IMR-90 (cell line): Measurements from ENCODE around the gene HNRNPUL1. TPM values are rescaled to one million over a fixed set of nuclear protein-coding genes. Genes with fewer than 3 reads are reported as not detected.

Source experiments
- ATAC-seq: fragments of 200-7000 bp; cut with Tn5 transposase; 2 replicates; pipeline ENCODE4 v1.9.1; 2020; ENCODE audit warnings: low read depth, mild to moderate bottlenecking, moderate library complexity
- BruUV-seq: library from RNA; stranded (reverse); fragments of 400-500 nt; replicated peaks from 2 replicates; lab custom pipeline; 2021; lab: Mats Ljungman, UMichigan
- CTCF ChIA-PET: fragments of 300-600 bp; formaldehyde crosslinking; extraction: SDS; loops from one replicate; lab custom pipeline; 2021; ENCODE audit warnings: antibody characterized with exemption; lab: Yijun Ruan, JAX
- POLR2A ChIA-PET: fragments of 300-600 bp; sonication (Branson Sonifier 250); formaldehyde crosslinking; loops from one replicate; lab custom pipeline; 2022; ENCODE audit warnings: antibody characterized with exemption; ENCODE audit not compliant: unreplicated experiment; lab: Charles Lee
- DNase-seq: peaks from one replicate; pipeline ENCODE4 v3.0.0; 2013
- H2AFZ ChIP-seq: replicated peaks from 2 replicates; pipeline ENCODE3; 2013; ENCODE audit warnings: low read length, mild to moderate bottlenecking; ENCODE audit not compliant: poor library complexity
- H2AK5ac ChIP-seq: 2 replicates; pipeline ENCODE4 v1.6.1; 2013; ENCODE audit warnings: low read depth, low read length, inconsistent platforms
- H2AK9ac ChIP-seq: replicated peaks from 2 replicates; pipeline ENCODE3; 2013; ENCODE audit warnings: mild to moderate bottlenecking, low read depth, low read length, moderate library complexity; ENCODE audit not compliant: poor library complexity
- H2BK120ac ChIP-seq: 2 replicates; pipeline ENCODE4 v1.6.1; 2013; ENCODE audit warnings: low read depth, low read length, inconsistent platforms
- H2BK15ac ChIP-seq: 3 replicates; pipeline ENCODE4 v1.6.1; 2013; ENCODE audit warnings: low read depth, low read length, inconsistent platforms
- H2BK20ac ChIP-seq: 2 replicates; pipeline ENCODE4 v1.6.1; 2013; ENCODE audit warnings: low read depth, mild to moderate bottlenecking, inconsistent platforms, low read length, moderate library complexity
- H2BK5ac ChIP-seq: 2 replicates; pipeline ENCODE4 v1.6.1; 2013; ENCODE audit warnings: mild to moderate bottlenecking, low read depth, low read length, inconsistent platforms; ENCODE audit not compliant: poor library complexity, severe bottlenecking
- H3K14ac ChIP-seq: replicated peaks from 2 replicates; pipeline ENCODE4 v1.6.1; 2013; ENCODE audit warnings: low read depth, low read length, inconsistent platforms
- H3K18ac ChIP-seq: 2 replicates; pipeline ENCODE4 v1.6.1; 2013; ENCODE audit warnings: low read depth, low read length, control low read depth
- H3K23ac ChIP-seq: 2 replicates; pipeline ENCODE4 v1.6.1; 2013; ENCODE audit warnings: low read depth, low read length, inconsistent platforms
- H3K27ac ChIP-seq: 2 replicates; pipeline ENCODE4 v1.5.1; 2013; ENCODE audit warnings: mild to moderate bottlenecking, control low read depth, low read length; ENCODE audit not compliant: insufficient read depth
- H3K27me3 ChIP-seq: 2 replicates; pipeline ENCODE4 v1.6.1; 2013; ENCODE audit warnings: low read length; ENCODE audit not compliant: control insufficient read depth, insufficient read depth
- H3K36me3 ChIP-seq: 2 replicates; pipeline ENCODE4 v1.6.1; 2013; ENCODE audit warnings: low read length, mixed read lengths; ENCODE audit not compliant: control insufficient read depth, insufficient read depth
- H3K4ac ChIP-seq: 2 replicates; pipeline ENCODE4 v1.6.1; 2013; ENCODE audit warnings: low read depth, low read length, inconsistent platforms
- H3K4me1 ChIP-seq: 2 replicates; pipeline ENCODE4 v1.6.1; 2013; ENCODE audit warnings: low read length, mixed read lengths; ENCODE audit not compliant: control insufficient read depth, insufficient read depth
- H3K4me2 ChIP-seq: 2 replicates; pipeline ENCODE4 v1.6.1; 2013; ENCODE audit warnings: low read depth, mild to moderate bottlenecking, control low read depth, low read length, moderate library complexity
- H3K4me3 ChIP-seq: 2 replicates; pipeline ENCODE4 v1.5.1; 2013; ENCODE audit warnings: low read depth, mild to moderate bottlenecking, control low read depth, low read length, moderate library complexity; ENCODE audit not compliant: insufficient read depth
- H3K56ac ChIP-seq: 2 replicates; pipeline ENCODE4 v1.6.1; 2013; ENCODE audit warnings: low read length, inconsistent platforms; ENCODE audit not compliant: insufficient read depth; ENCODE audit errors: extremely low read depth
- H3K79me1 ChIP-seq, 2 experiments: 2 replicates each; pipeline ENCODE4 v1.6.1; 2013; ENCODE audit warnings: low read length in 2 of 2, inconsistent platforms in 1 of 2, low read depth in 1 of 2
- H3K9ac ChIP-seq: 2 replicates; pipeline ENCODE4 v1.6.1; 2013; ENCODE audit warnings: low read depth, low read length, control low read depth
- H3K9me1 ChIP-seq: 2 replicates; pipeline ENCODE4 v1.6.1; 2013; ENCODE audit warnings: low read length, inconsistent platforms; ENCODE audit not compliant: insufficient read depth
- H3K9me3 ChIP-seq: 2 replicates; pipeline ENCODE4 v1.6.1; 2013; ENCODE audit warnings: low read length; ENCODE audit not compliant: control insufficient read depth, insufficient read depth
- H4K20me1 ChIP-seq: 2 replicates; pipeline ENCODE4 v1.6.1; 2013; ENCODE audit warnings: low read length, inconsistent platforms; ENCODE audit not compliant: insufficient read depth
- H4K5ac ChIP-seq: 2 replicates; pipeline ENCODE4 v1.6.1; 2013; ENCODE audit warnings: mild to moderate bottlenecking, low read depth, low read length, control low read depth
- H4K8ac ChIP-seq, 2 experiments: 2 replicates each; pipeline ENCODE4 v1.6.1; 2013; ENCODE audit warnings: low read depth in 2 of 2, low read length in 2 of 2, control low read depth in 1 of 2, inconsistent platforms in 1 of 2
- H4K91ac ChIP-seq: 2 replicates; pipeline ENCODE4 v1.6.1; 2013; ENCODE audit warnings: low read depth, low read length, inconsistent platforms; ENCODE audit not compliant: insufficient read depth
- BHLHE40 ChIP-seq: fragments of 150-350 bp; IDR thresholded peaks from 2 replicates; pipeline ENCODE4 v1.6.1; 2016; ENCODE audit warnings: mild to moderate bottlenecking, low read depth, low read length
- CEBPB ChIP-seq: IDR thresholded peaks from 2 replicates; pipeline ENCODE4 v1.6.1; 2012; ENCODE audit warnings: low read depth, low read length, improper control_type of control experiment
- CHD1 ChIP-seq: IDR thresholded peaks from 2 replicates; pipeline ENCODE4 v1.6.1; 2012; ENCODE audit warnings: low read depth, low read length, improper control_type of control experiment
- FOS ChIP-seq: fragments of 150-350 bp; IDR thresholded peaks from 2 replicates; pipeline ENCODE4 v1.6.1; 2016; ENCODE audit warnings: low read depth, low read length
- MXI1 ChIP-seq: IDR thresholded peaks from 2 replicates; pipeline ENCODE4 v1.6.1; 2012; ENCODE audit warnings: low read depth, mild to moderate bottlenecking, low read length, moderate library complexity, borderline replicate concordance
- POLR2A ChIP-seq: IDR thresholded peaks from 2 replicates; pipeline ENCODE4 v1.6.1; 2012; ENCODE audit warnings: mild to moderate bottlenecking, low read depth, low read length
- RAD21 ChIP-seq: IDR thresholded peaks from 2 replicates; pipeline ENCODE4 v1.6.1; 2012; ENCODE audit warnings: low read length, improper control_type of control experiment
- RCOR1 ChIP-seq: IDR thresholded peaks from 2 replicates; pipeline ENCODE4 v1.6.1; 2012; ENCODE audit warnings: mild to moderate bottlenecking, low read length, improper control_type of control experiment; ENCODE audit not compliant: insufficient replicate concordance
- WGBS, 2 experiments: methylation state at CpG; one replicate each; pipeline versions ENCODE4 v1.1.5 to v1.1.7; 2013; ENCODE audit warnings: missing lambda C conversion rate in 2 of 2; ENCODE audit not compliant: insufficient read length in 1 of 2; ENCODE audit errors: extremely low coverage in 2 of 2; 5-methylcytosine and 5-hydroxymethylcytosine counted together
- dilution Hi-C: fragments of 300-500 bp; cut with HindIII; formaldehyde crosslinking; loops from one replicate; pipeline ENCODE4 v1.14.3; 2018; ENCODE audit warnings: low sequenced_read_pairs; ENCODE audit not compliant: unreplicated experiment
- in situ Hi-C: fragments of 300-500 bp; cut with MboI; formaldehyde crosslinking; loops from 3 replicates; pipeline ENCODE4 v1.14.3; 2019; ENCODE audit warnings: low sequenced_read_pairs, inconsistent platforms, mixed read lengths
- intact Hi-C: fragments of 100-400 bp; cut with micrococcal nuclease; formaldehyde crosslinking; loops from 2 replicates; pipeline ENCODE4 v1.10.0; 2022
- polyA plus RNA-seq, 3 experiments: library from polyadenylated mRNA; depleted of rRNA; stranded (reverse); fragments of >200 nt; gene quantifications; 2 replicates each; pipeline ENCODE4 v1.2.3, GENCODE V29; 2012; ENCODE audit warnings: low replicate concordance in 1 of 3
- total RNA-seq: library from RNA; depleted of rRNA; stranded (reverse); fragments of >200 nt; gene quantifications from 2 replicates; pipeline ENCODE4 v1.2.3, GENCODE V29; 2012
- TF ChIP-seq, protein P1 (sequence below): fragments of 150-350 bp; IDR thresholded peaks from 2 replicates; pipeline ENCODE4 v1.6.1; 2016; ENCODE audit warnings: low read depth, mild to moderate bottlenecking, low read length, moderate library complexity, borderline replicate concordance
- TF ChIP-seq, protein P2 (sequence below): conservative IDR thresholded peaks from 2 replicates; pipeline ENCODE4 v1.5.1; 2012; ENCODE audit warnings: mild to moderate bottlenecking, low read depth, low read length, improper control_type of control experiment
- TF ChIP-seq, protein P3 (sequence below): fragments of 150-350 bp; IDR thresholded peaks from 2 replicates; pipeline ENCODE4 v1.6.1; 2017; ENCODE audit warnings: mild to moderate bottlenecking, antibody characterized with exemption, low read length, low read depth

The HNRNPUL1 gene
- total and polyA plus RNA-seq, 2 of the 4 experiments (the other 2 are of a cell fraction) = 50.7 to 67.3 TPM

DNA sequence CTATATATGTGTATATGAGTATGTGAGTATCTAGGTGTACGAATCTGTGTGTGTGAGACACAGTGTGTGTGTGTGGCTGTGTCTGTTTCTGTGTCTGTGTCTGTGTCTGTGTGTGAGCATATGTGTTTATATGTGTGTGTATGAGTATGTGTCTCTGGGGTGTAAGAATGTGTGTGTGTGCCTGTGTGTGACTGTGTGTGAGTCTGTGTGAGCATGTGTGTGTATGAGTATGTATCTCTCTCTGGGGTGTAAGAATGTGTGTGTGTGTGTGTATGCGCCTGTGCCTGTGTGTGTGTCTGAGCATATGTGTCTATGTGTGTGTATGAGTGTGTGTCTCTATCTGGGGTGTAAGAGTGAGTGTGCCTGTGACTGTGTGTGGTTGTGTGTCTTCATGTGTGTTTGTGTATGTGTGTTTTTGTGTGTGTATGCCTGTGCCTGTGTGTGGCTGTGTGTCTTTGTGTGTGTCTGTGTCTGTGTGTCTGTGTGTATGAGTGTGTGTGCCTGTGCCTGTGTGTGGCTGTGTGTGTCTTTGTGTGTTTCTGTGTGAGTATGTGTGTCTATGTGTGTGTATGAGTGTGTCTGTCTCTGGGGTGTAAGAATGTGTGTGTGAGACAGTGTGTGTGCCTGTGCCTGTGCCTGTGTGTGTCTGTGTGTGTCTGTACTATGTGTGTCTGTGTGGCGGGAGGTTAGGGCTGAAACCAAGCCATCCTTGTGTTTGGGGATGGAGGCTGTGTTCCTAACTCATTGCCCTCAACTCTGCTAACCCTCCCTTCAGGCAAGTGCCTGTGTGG lies 33.9 kb upstream of the HNRNPUL1 start:
- in situ Hi-C loops = no loop called here
- H3K27me3 ChIP-seq = no peaks in the 10 kb centered on the region
- peak overlapping the region; percentile 17 for H2BK120ac ChIP-seq
- H2BK5ac ChIP-seq = peak overlapping the region; percentile 96
- H3K4me2 ChIP-seq = no peak overlapping the region
- H4K20me1 ChIP-seq = peaks cover 35% of the 10 kb centered on the region
- WGBS, 2 experiments = 100% methylated on average over 2 of the region's 3 CpGs; no CpG with 5 or more reads in 1 of the 2 experiments
- H3K23ac ChIP-seq = peak overlapping the region; percentile 97
- H2AK9ac ChIP-seq = peak overlapping the region; percentile 30
- ChIA-PET POLR2A (no interaction called here), CTCF (no interaction called here)
- ATAC-seq (no peak), DNase-seq (no peak)
- no TSS peak for BruUV-seq
- H4K91ac ChIP-seq = peak overlapping the region; percentile 20
- peak overlapping the region; percentile 66 for H4K5ac ChIP-seq
- TF ChIP-seq, protein P1, sequence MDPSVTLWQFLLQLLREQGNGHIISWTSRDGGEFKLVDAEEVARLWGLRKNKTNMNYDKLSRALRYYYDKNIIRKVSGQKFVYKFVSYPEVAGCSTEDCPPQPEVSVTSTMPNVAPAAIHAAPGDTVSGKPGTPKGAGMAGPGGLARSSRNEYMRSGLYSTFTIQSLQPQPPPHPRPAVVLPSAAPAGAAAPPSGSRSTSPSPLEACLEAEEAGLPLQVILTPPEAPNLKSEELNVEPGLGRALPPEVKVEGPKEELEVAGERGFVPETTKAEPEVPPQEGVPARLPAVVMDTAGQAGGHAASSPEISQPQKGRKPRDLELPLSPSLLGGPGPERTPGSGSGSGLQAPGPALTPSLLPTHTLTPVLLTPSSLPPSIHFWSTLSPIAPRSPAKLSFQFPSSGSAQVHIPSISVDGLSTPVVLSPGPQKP = no peak
- TF ChIP-seq, protein P2, sequence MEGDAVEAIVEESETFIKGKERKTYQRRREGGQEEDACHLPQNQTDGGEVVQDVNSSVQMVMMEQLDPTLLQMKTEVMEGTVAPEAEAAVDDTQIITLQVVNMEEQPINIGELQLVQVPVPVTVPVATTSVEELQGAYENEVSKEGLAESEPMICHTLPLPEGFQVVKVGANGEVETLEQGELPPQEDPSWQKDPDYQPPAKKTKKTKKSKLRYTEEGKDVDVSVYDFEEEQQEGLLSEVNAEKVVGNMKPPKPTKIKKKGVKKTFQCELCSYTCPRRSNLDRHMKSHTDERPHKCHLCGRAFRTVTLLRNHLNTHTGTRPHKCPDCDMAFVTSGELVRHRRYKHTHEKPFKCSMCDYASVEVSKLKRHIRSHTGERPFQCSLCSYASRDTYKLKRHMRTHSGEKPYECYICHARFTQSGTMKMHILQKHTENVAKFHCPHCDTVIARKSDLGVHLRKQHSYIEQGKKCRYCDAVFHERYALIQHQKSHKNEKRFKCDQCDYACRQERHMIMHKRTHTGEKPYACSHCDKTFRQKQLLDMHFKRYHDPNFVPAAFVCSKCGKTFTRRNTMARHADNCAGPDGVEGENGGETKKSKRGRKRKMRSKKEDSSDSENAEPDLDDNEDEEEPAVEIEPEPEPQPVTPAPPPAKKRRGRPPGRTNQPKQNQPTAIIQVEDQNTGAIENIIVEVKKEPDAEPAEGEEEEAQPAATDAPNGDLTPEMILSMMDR = no peak
- TF ChIP-seq MXI1 (no peak), FOS (no peak), BHLHE40 (no peak), POLR2A (no peak; the same call in 1 of the 2 replicates), CEBPB (no peak), RCOR1 (no peak), CHD1 (no peak), RAD21 (no peak)
- TF ChIP-seq, protein P3, sequence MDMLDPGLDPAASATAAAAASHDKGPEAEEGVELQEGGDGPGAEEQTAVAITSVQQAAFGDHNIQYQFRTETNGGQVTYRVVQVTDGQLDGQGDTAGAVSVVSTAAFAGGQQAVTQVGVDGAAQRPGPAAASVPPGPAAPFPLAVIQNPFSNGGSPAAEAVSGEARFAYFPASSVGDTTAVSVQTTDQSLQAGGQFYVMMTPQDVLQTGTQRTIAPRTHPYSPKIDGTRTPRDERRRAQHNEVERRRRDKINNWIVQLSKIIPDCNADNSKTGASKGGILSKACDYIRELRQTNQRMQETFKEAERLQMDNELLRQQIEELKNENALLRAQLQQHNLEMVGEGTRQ = no peak
- intact Hi-C loops = no loop called here
- H3K9me1 ChIP-seq = peaks cover 20% of the 10 kb centered on the region
- H2BK20ac ChIP-seq = peak overlapping the region; percentile 33; the same call in 1 of the 2 replicates
- H3K36me3 ChIP-seq = peaks cover 57% of the 10 kb centered on the region
- peak overlapping the region; percentile 53 for H3K27ac ChIP-seq
- dilution Hi-C loops = no loop called here
- 0 out of 3 replicates have a peak overlapping the region, but pooled peaks have one; percentile 8 for H2BK15ac ChIP-seq
- H3K79me1 ChIP-seq = peaks cover 53 to 75% of the 10 kb centered on the region in 2 experiments
- H3K9me3 ChIP-seq = no peaks in the 10 kb centered on the region
- peaks cover 13% of the 10 kb centered on the region for H3K4me1 ChIP-seq
- H3K9ac ChIP-seq = peak overlapping the region; percentile 0; the same call in 1 of the 2 replicates
- peak overlapping the region; percentile 78; the same call in 1 of the 2 replicates for H3K18ac ChIP-seq
- peak overlapping the region; percentile 11 to 80; a peak in 3 of 4 replicates for H4K8ac ChIP-seq
- H2AFZ ChIP-seq = peak overlapping the region; percentile 13
- H3K4ac ChIP-seq = peak overlapping the region; percentile 82
- peak overlapping the region; percentile 53 for H2AK5ac ChIP-seq
- no peak overlapping the region for H3K4me3 ChIP-seq
- peak overlapping the region; percentile 94 for H3K14ac ChIP-seq
- H3K56ac ChIP-seq = 0 out of 2 replicates have a peak overlapping the region, but pooled peaks have one; percentile 24
